Glutamatergic neuron (in vitro differentiated cells): Measurements from ENCODE around the gene CNRIP1. TPM values are rescaled to one million over a fixed set of nuclear protein-coding genes. Genes with fewer than 3 reads are reported as not detected.

Experiments
- DNase-seq: peaks from one replicate; pipeline ENCODE4 v3.0.0; 2022
- H3K27ac Mint-ChIP-seq: one replicate; pipeline ENCODE4 v1.8.0; 2020; ENCODE audit warnings: mild to moderate bottlenecking, mixed read lengths, inconsistent platforms; ENCODE audit not compliant: unreplicated experiment
- H3K27me3 Mint-ChIP-seq: one replicate; pipeline ENCODE4 v1.8.0; 2020; ENCODE audit warnings: mild to moderate bottlenecking, moderate library complexity, mixed read lengths, inconsistent platforms; ENCODE audit not compliant: unreplicated experiment
- H3K36me3 Mint-ChIP-seq: one replicate; pipeline ENCODE4 v1.8.0; 2020; ENCODE audit warnings: mild to moderate bottlenecking, mixed read lengths, inconsistent platforms; ENCODE audit not compliant: unreplicated experiment
- H3K4me1 Mint-ChIP-seq: one replicate; pipeline ENCODE4 v1.8.0; 2020; ENCODE audit warnings: mild to moderate bottlenecking, low read depth, mixed read lengths, inconsistent platforms; ENCODE audit not compliant: unreplicated experiment
- H3K4me3 Mint-ChIP-seq: one replicate; pipeline ENCODE4 v1.8.0; 2020; ENCODE audit warnings: mild to moderate bottlenecking, mixed read lengths, inconsistent platforms; ENCODE audit not compliant: unreplicated experiment
- H3K9me3 Mint-ChIP-seq: one replicate; pipeline ENCODE4 v1.8.0; 2020; ENCODE audit warnings: mild to moderate bottlenecking, moderate library complexity, mixed read lengths, inconsistent platforms; ENCODE audit not compliant: unreplicated experiment
- CTCF ChIP-seq: fragments of 200-600 bp; sonication (generic); IDR thresholded peaks from one replicate; pipeline ENCODE4 v1.5.0; 2021; ENCODE audit not compliant: partially characterized antibody, unreplicated experiment
- total RNA-seq: library from RNA; stranded (reverse); fragmentation: NEBNext Ultra II Directional; extraction: Animal tissue kit (Norgen Biotek cat#: 25700); gene quantifications from one replicate; pipeline ENCODE4 v1.2.1, GENCODE V29; 2021; ENCODE audit not compliant: unreplicated experiment

CNRIP1 gene
- total RNA-seq, 1 donor from 2014 or later: 28.0 TPM

- Mint-ChIP-seq H3K27ac (no peak overlapping the region), H3K4me1 (no peaks in the 10 kb centered on the region), H3K9me3 (no peaks in the 10 kb centered on the region), H3K27me3 (no peaks in the 10 kb centered on the region), H3K36me3 (no peaks in the 10 kb centered on the region), H3K4me3 (no peak overlapping the region)
- DNase-seq: no peak
- no peak for TF ChIP-seq CTCF
Measured at GRCh38 chr2:68266655-68267054, 53.1 kb downstream of the CNRIP1 start.

GRCh38 chr2:68263632-68264031 lies 56.1 kb downstream of the CNRIP1 start:
- TF ChIP-seq CTCF: no peak
- Mint-ChIP-seq H3K27ac (no peak overlapping the region), H3K27me3 (no peaks in the 10 kb centered on the region), H3K9me3 (no peaks in the 10 kb centered on the region), H3K4me3 (no peak overlapping the region), H3K4me1 (no peaks in the 10 kb centered on the region), H3K36me3 (no peaks in the 10 kb centered on the region)
- no peak for DNase-seq

GRCh38 chr2:68258851-68259250 lies 60.9 kb downstream of the CNRIP1 start:
- DNase-seq: no peak
- H3K9me3 Mint-ChIP-seq: peaks cover 1% of the 10 kb centered on the region
- H3K27ac Mint-ChIP-seq: no peak overlapping the region
- no peak overlapping the region for H3K4me3 Mint-ChIP-seq
- H3K36me3 Mint-ChIP-seq: no peaks in the 10 kb centered on the region
- no peak for TF ChIP-seq CTCF
- no peaks in the 10 kb centered on the region for H3K27me3 Mint-ChIP-seq
- H3K4me1 Mint-ChIP-seq: peaks cover 2% of the 10 kb centered on the region

GRCh38 chr2:68256093-68256450 lies 63.7 kb downstream of the CNRIP1 start:
- H3K27ac Mint-ChIP-seq: no peak overlapping the region
- no peaks in the 10 kb centered on the region for H3K36me3 Mint-ChIP-seq
- H3K27me3 Mint-ChIP-seq: peaks cover 9% of the 10 kb centered on the region
- no peak for TF ChIP-seq CTCF
- peaks cover 2% of the 10 kb centered on the region for H3K4me1 Mint-ChIP-seq
- H3K4me3 Mint-ChIP-seq: no peak overlapping the region
- no peak for DNase-seq
- peaks cover 6% of the 10 kb centered on the region for H3K9me3 Mint-ChIP-seq

- no peak for DNase-seq
- H3K4me3 Mint-ChIP-seq: peak overlapping the region; percentile 87
- peaks cover 11% of the 10 kb centered on the region for H3K27me3 Mint-ChIP-seq
- H3K9me3 Mint-ChIP-seq: peaks cover 9% of the 10 kb centered on the region
- no peaks in the 10 kb centered on the region for H3K36me3 Mint-ChIP-seq
- H3K27ac Mint-ChIP-seq: peak overlapping the region; percentile 84
- no peak for TF ChIP-seq CTCF
- H3K4me1 Mint-ChIP-seq: peaks cover 9% of the 10 kb centered on the region
Measured at GRCh38 chr2:68253219-68254068, 66.3 kb downstream of the CNRIP1 start.
